Stomach (tissue), 9 donors: ENCODE measurements around the gene STX1A. TPM values are rescaled to one million over a fixed set of nuclear protein-coding genes. Genes with fewer than 3 reads are reported as not detected.

Source experiments
- DNase-seq, 2 donors: peaks; one replicate each; pipeline versions ENCODE4 v3.0.0 to v3.0.0-alpha.2; 2013 to 2019
- H3K27ac ChIP-seq, 5 donors: fragments of 200-600 bp in 4 of 5; sonication (generic) in 4 of 5; one replicate each; pipeline ENCODE4 v1.5.1; 2013 to 2019; ENCODE audit warnings: mild to moderate bottlenecking in 1 of 5, moderate library complexity in 1 of 5
- H3K27me3 ChIP-seq, 3 donors: fragments of 200-600 bp; sonication (generic); one replicate each; pipeline ENCODE4 v1.5.1; 2017 to 2019; ENCODE audit warnings: mixed run types in 1 of 3
- H3K36me3 ChIP-seq, 4 donors: fragments of 200-600 bp; sonication (generic); 1 replicate in 3 of 4; 2 replicates in 1 of 4; pipeline ENCODE4 v1.5.1; 2016 to 2019
- H3K4me1 ChIP-seq, 4 donors: fragments of 200-600 bp; sonication (generic); one replicate each; pipeline ENCODE4 v1.5.1; 2016 to 2019
- H3K4me3 ChIP-seq, 4 donors: fragments of 200-600 bp; sonication (generic) in 3 of 4; one replicate each; pipeline ENCODE4 v1.5.1; 2016 to 2019; ENCODE audit warnings: mild to moderate bottlenecking in 1 of 4
- H3K9me3 ChIP-seq, 4 donors: fragments of 200-600 bp; sonication (generic); one replicate each; pipeline ENCODE4 v1.5.1; 2016 to 2019
- EP300 ChIP-seq: sonication (generic); formaldehyde crosslinking; IDR thresholded peaks from one replicate; pipeline ENCODE4 v1.6.1; 2017; ENCODE audit warnings: antibody characterized with exemption
- POLR2A ChIP-seq, 4 donors: fragments of 450-650 bp; IDR thresholded peaks; one replicate each; pipeline ENCODE4 v1.6.1; 2016; ENCODE audit warnings: antibody characterized with exemption in 4 of 4, control low read depth in 2 of 4, mild to moderate bottlenecking in 1 of 4, moderate library complexity in 1 of 4
- POLR2AphosphoS5 ChIP-seq, 3 donors: sonication (generic); formaldehyde crosslinking; IDR thresholded peaks; one replicate each; pipeline ENCODE4 v1.6.1; 2016; ENCODE audit warnings: antibody characterized with exemption in 3 of 3
- WGBS, 5 donors: extraction: QIAGEN DNeasy Blood & Tissue Kit in 3 of 5; methylation state at CpG; one replicate each; pipeline versions ENCODE4 v1.1.5 to v1.1.7; 2013 to 2018; 5-methylcytosine and 5-hydroxymethylcytosine counted together
- intact Hi-C: fragments of 100-400 bp; cut with DNase I; formaldehyde crosslinking; loops from one replicate; pipeline ENCODE4 v1.15.1; 2023; ENCODE audit warnings: low total_unique reads
- polyA plus RNA-seq, 3 donors: library from polyadenylated mRNA; stranded (reverse); fragments of 200-250 nt; gene quantifications; one replicate each; pipeline ENCODE4 v1.2.3, GENCODE V29; 2013
- total RNA-seq, 5 donors: library from RNA; depleted of rRNA; stranded (reverse); fragments of >200 nt; gene quantifications; one replicate each; pipeline versions ENCODE4 v1.1.0 to v1.2.3, GENCODE V29; 2014 to 2016
- TF ChIP-seq, protein P1 (sequence below), 7 experiments: fragments of 450-650 bp in 4 of 7; fragments of 200-600 bp in 3 of 7; sonication (generic) in 3 of 7; IDR thresholded peaks; one replicate each; pipeline ENCODE4 v1.5.1; 2016 to 2019; ENCODE audit warnings: antibody characterized with exemption in 7 of 7, control low read depth in 2 of 7, mild to moderate bottlenecking in 1 of 7
- donor health status: healthy with polysubstance abuse.
- donor health status: Bipolar disorder and iron deficiency.
- donor health status: healthy.

The STX1A gene
- total and polyA plus RNA-seq, 8 donors, result 1.1 to 57.2 (median 4.2) TPM; not detected in 1

DNA sequence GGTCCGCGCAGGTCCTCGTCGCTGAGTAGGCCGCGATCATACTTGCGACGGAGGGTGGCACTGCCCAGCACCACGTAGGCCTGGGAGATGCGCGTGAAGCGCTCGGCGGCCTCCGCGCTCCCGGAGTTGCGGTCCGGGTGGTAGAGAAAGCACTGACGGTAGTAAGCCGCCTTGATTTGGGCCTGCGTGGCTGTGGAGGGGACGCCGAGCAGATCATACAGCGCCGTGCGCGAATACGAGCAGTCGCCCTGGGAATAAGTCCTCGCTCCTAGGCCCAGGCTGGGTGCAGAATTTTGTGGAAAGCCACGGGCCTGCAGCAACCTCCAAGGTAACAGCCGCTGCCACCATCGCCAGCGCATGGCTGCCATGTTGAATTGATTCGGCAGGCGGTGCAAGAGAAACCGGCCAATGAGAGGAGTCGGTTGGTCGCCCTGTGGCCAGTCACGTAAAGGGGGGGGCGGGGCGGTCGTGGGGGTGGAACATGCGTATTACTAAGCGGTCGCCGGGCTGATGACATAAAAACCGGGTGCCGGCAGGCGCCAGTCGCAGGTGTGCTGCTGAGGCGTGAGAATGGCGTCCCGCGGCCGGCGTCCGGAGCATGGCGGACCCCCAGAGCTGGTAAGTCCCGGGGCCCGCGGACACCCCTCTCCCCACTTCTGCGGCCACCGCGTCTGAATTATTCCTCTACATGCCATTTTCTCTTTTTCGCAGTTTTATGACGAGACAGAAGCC is 36.2 kb downstream of the STX1A start, which contains the start of the genes BUD23 and DNAJC30:
BUD23 (plus strand) TSS at position 542 of the 732 bp plus-strand sequence; CDS start at position 571, 29 bp downstream.
DNAJC30 (minus strand) TSS at position 398 of the 732 bp plus-strand sequence; CDS start at position 368, 30 bp downstream.
- 0 to 1% (median 1%) methylated on average over 41 to 68 of the region's 68 CpGs for WGBS, 5 donors
- peak within 1 kb of the TSS; percentile 85 to 100 (median 96) for H3K4me3 ChIP-seq
- peaks cover 22 to 65% (median 55%) of the 10 kb centered on the region in 4 donors for H3K4me1 ChIP-seq
- H3K27ac ChIP-seq, result peak within 1 kb of the TSS; percentile 79 to 92 (median 89)
- peaks cover 11 to 39% (median 27%) of the 10 kb centered on the region in 4 donors for H3K36me3 ChIP-seq
- H3K9me3 ChIP-seq, result no peaks in the 10 kb centered on the region
- H3K27me3 ChIP-seq, result no peaks in the 10 kb centered on the region
- TF ChIP-seq POLR2A (IDR thresholded peaks at IDR 0.05) (peak in 2 of 4 donors; percentile 18 to 21), EP300 (no peak), POLR2AphosphoS5 (IDR thresholded peaks at IDR 0.05) (peak; percentile 64 to 85 (median 73))
- TF ChIP-seq, protein P1, sequence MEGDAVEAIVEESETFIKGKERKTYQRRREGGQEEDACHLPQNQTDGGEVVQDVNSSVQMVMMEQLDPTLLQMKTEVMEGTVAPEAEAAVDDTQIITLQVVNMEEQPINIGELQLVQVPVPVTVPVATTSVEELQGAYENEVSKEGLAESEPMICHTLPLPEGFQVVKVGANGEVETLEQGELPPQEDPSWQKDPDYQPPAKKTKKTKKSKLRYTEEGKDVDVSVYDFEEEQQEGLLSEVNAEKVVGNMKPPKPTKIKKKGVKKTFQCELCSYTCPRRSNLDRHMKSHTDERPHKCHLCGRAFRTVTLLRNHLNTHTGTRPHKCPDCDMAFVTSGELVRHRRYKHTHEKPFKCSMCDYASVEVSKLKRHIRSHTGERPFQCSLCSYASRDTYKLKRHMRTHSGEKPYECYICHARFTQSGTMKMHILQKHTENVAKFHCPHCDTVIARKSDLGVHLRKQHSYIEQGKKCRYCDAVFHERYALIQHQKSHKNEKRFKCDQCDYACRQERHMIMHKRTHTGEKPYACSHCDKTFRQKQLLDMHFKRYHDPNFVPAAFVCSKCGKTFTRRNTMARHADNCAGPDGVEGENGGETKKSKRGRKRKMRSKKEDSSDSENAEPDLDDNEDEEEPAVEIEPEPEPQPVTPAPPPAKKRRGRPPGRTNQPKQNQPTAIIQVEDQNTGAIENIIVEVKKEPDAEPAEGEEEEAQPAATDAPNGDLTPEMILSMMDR (IDR thresholded peaks at IDR 0.05), result peak in 1 of 7 experiments; percentile 16
- DNase-seq, result peak; percentile 98 to 99
- intact Hi-C loops, result no loop called here

DNA sequence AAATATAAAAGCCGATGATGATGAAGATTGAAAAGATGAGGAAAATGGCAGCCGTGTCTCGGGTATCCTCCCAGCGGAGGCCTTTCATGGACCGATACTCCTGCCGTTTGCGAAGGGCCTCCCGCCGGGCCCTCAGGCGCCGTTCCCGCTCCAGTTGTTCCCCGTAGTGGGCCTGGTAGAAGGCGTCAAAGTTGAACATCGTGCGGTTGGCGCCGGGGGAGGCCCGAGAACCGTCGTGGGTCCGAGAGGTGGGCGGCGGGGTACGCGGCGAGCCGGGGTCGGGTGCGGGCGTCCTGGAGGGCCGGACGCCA is 36.8 kb downstream of the STX1A start:
- Histone ChIP-seq H3K4me3 (peak overlapping the region; percentile 85 to 100 (median 96)), H3K36me3 (peaks cover 6 to 39% (median 27%) of the 10 kb centered on the region in 4 donors), H3K27me3 (no peaks in the 10 kb centered on the region), H3K9me3 (no peaks in the 10 kb centered on the region), H3K4me1 (peaks cover 22 to 65% (median 55%) of the 10 kb centered on the region in 4 donors), H3K27ac (peak overlapping the region; percentile 79 to 92 (median 89))
- 0 to 2% (median 1%) methylated on average over 15 to 33 of the region's 33 CpGs for WGBS, 5 donors
- TF ChIP-seq POLR2A (IDR thresholded peaks at IDR 0.05) (no peak), EP300 (no peak), POLR2AphosphoS5 (IDR thresholded peaks at IDR 0.05) (no peak)
- TF ChIP-seq, protein P1 (IDR thresholded peaks at IDR 0.05), result no peak
- no peak for DNase-seq
- intact Hi-C loops, result no loop called here

DNA sequence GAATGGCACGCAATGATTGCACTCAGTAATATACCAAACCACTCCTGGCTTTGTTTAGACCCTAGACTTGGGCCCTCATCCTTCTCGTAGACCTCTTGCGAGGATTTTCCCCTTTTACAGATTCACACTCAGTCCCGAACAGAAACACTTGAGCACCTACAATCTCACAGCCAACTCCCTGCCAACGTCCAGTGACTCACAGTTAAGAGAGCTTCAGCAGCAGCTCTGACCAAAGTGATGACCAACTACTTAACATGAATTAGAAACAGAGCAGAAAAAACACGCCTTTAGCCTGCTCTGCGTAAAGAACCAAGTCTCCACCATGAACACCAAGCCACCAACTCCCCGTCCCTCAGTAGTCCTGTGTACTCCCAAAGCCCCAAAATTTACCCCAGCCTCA is 38.4 kb downstream of the STX1A start:
- TF ChIP-seq POLR2A (IDR thresholded peaks at IDR 0.05), result no peak
- TF ChIP-seq EP300, result no peak
- no peak for TF ChIP-seq POLR2AphosphoS5 (IDR thresholded peaks at IDR 0.05)
- TF ChIP-seq, protein P1 (IDR thresholded peaks at IDR 0.05), result no peak
- intact Hi-C loops, result no loop called here
- Histone ChIP-seq H3K27ac (no peak overlapping the region), H3K9me3 (no peaks in the 10 kb centered on the region), H3K4me3 (peak overlapping the region in 2 of 4 donors; percentile 95 to 100), H3K4me1 (peaks cover 22 to 65% (median 55%) of the 10 kb centered on the region in 4 donors), H3K36me3 (peaks cover 0 to 26% (median 16%) of the 10 kb centered on the region in 4 donors), H3K27me3 (no peaks in the 10 kb centered on the region)
- no peak for DNase-seq
- WGBS, 5 donors, result 75 to 82% (median 77%) methylated on average over 8 of the region's 8 CpGs

DNA sequence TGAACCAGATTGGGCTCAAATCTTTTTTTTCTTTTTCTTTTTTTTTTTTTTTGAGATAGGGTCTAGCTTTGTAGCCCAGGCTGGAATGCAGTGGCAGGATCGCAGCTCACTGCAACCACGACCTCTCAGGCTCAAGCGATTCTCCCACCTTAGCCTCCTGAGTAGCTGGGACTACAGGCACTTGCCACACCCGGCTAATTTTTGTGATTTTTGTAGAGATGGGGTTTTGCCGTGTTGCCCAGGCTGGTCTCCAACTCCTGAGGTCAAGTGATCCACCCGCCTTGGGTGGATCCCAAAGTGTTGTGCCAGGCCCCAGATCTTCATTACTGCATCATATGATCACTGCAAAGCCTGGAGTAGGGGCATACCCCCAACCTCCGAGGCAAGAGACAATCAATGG is 39.0 kb downstream of the STX1A start:
- Histone ChIP-seq H3K36me3 (peaks cover 0 to 26% (median 16%) of the 10 kb centered on the region in 4 donors), H3K4me3 (no peak overlapping the region), H3K9me3 (no peaks in the 10 kb centered on the region), H3K4me1 (peaks cover 22 to 61% (median 53%) of the 10 kb centered on the region in 4 donors), H3K27me3 (no peaks in the 10 kb centered on the region), H3K27ac (no peak overlapping the region)
- TF ChIP-seq EP300, result no peak
- intact Hi-C loops, result no loop called here
- 78 to 89% (median 86%) methylated on average over 7 of the region's 7 CpGs for WGBS, 5 donors
- DNase-seq, result no peak
